HK-2 (cell line): Measurements from ENCODE around the gene CDC34.
A peak's percentile ranks its signal among the peaks of the same experiment; 100 is the strongest.

Experiments
- DNase-seq: peaks from one replicate; pipeline ENCODE4 v3.0.0-alpha.2; 2018; ENCODE audit not compliant: unreplicated experiment

The CDC34 gene

GRCh38 chr19:542173-542866 is 10.8 kb downstream of the CDC34 start:
- no peak for DNase-seq

- DNase-seq = no peak
Measured at GRCh38 chr19:543910-544608, 12.5 kb downstream of the CDC34 start, which contains the start of gene GZMM. GZMM (plus strand) TSS chr19:544053; CDS start chr19:544072, 19 bp downstream.

- DNase-seq = no peak
Measured at GRCh38 chr19:547117-547516, 15.6 kb downstream of the CDC34 start.

GRCh38 chr19:547836-548720 is 16.5 kb downstream of the CDC34 start:
- DNase-seq = no peak

GRCh38 chr19:548886-549830 is 17.6 kb downstream of the CDC34 start:
- DNase-seq = no peak

GRCh38 chr19:554817-555216 is 23.3 kb downstream of the CDC34 start:
- DNase-seq = no peak

GRCh38 chr19:555474-555808 is 23.9 kb downstream of the CDC34 start:
- DNase-seq = no peak

GRCh38 chr19:556611-557382 is 25.2 kb downstream of the CDC34 start:
- no peak for DNase-seq

GRCh38 chr19:558770-559439 is 27.3 kb downstream of the CDC34 start:
- DNase-seq = no peak

GRCh38 chr19:560121-560520 is 28.6 kb downstream of the CDC34 start:
- DNase-seq = no peak

GRCh38 chr19:566403-566802 is 34.8 kb downstream of the CDC34 start:
- no peak for DNase-seq

GRCh38 chr19:566844-567243 is 35.3 kb downstream of the CDC34 start:
- DNase-seq = no peak

- DNase-seq = no peak
Measured at GRCh38 chr19:567296-567900, 35.8 kb downstream of the CDC34 start.

GRCh38 chr19:570251-570686 is 38.7 kb downstream of the CDC34 start:
- no peak for DNase-seq

- DNase-seq = peak; percentile 65
Measured at GRCh38 chr19:570937-571565, 39.5 kb downstream of the CDC34 start.

GRCh38 chr19:571566-571974 is 40.0 kb downstream of the CDC34 start:
- DNase-seq = no peak

- peak; percentile 97 for DNase-seq
Measured at GRCh38 chr19:572140-572742, 40.7 kb downstream of the CDC34 start, which contains the start of gene BSG. BSG (plus strand) TSS chr19:572596; CDS start chr19:572635, 39 bp downstream.

- DNase-seq = no peak
Measured at GRCh38 chr19:572743-573518, 41.4 kb downstream of the CDC34 start.
